Mesendoderm (in vitro differentiated cells): ENCODE results near the gene NELFB.

Experiments
- DNase-seq: peaks from one replicate; pipeline ENCODE4 v3.0.0; 2013
- H2AK5ac ChIP-seq: 2 replicates; pipeline ENCODE4 v1.6.1; 2013; ENCODE audit warnings: low read length, inconsistent platforms
- H2BK120ac ChIP-seq: 2 replicates; pipeline ENCODE4 v1.6.1; 2013; ENCODE audit warnings: low read depth, mild to moderate bottlenecking, low read length, moderate library complexity, mixed read lengths
- H2BK15ac ChIP-seq: replicated peaks from 2 replicates; pipeline ENCODE4 v1.6.1; 2013; ENCODE audit warnings: low read depth, mild to moderate bottlenecking, moderate library complexity
- H2BK5ac ChIP-seq: 2 replicates; pipeline ENCODE4 v1.6.1; 2013; ENCODE audit warnings: low read length, inconsistent platforms
- H3K18ac ChIP-seq: 2 replicates; pipeline ENCODE4 v1.6.1; 2013; ENCODE audit warnings: mild to moderate bottlenecking, low read length, mixed read lengths
- H3K23ac ChIP-seq: one replicate; pipeline ENCODE4 v1.6.1; 2013; ENCODE audit warnings: low read length
- H3K27ac ChIP-seq: 2 replicates; pipeline ENCODE4 v1.5.1; 2013; ENCODE audit warnings: low read depth, mild to moderate bottlenecking, inconsistent platforms, low read length, moderate library complexity
- H3K27me3 ChIP-seq: 2 replicates; pipeline ENCODE4 v1.6.1; 2013; ENCODE audit warnings: low read length, control low read depth, mild to moderate bottlenecking, inconsistent platforms; ENCODE audit not compliant: insufficient read depth, poor library complexity
- H3K36me3 ChIP-seq: 2 replicates; pipeline ENCODE4 v1.6.1; 2013; ENCODE audit warnings: low read length, inconsistent platforms; ENCODE audit not compliant: control insufficient read depth, insufficient read depth
- H3K4ac ChIP-seq: one replicate; pipeline ENCODE4 v1.6.1; 2013; ENCODE audit warnings: low read depth, mild to moderate bottlenecking, low read length, moderate library complexity
- H3K4me1 ChIP-seq: 2 replicates; pipeline ENCODE4 v1.6.1; 2013; ENCODE audit warnings: low read depth, low read length, inconsistent platforms; ENCODE audit not compliant: control insufficient read depth
- H3K4me2 ChIP-seq: 2 replicates; pipeline ENCODE4 v1.6.1; 2013; ENCODE audit warnings: low read length
- H3K4me3 ChIP-seq: 2 replicates; pipeline ENCODE4 v1.5.1; 2013; ENCODE audit warnings: mild to moderate bottlenecking, low read length
- H3K56ac ChIP-seq: one replicate; pipeline ENCODE4 v1.6.1; 2013; ENCODE audit warnings: low read length
- H3K79me1 ChIP-seq: 2 replicates; pipeline ENCODE4 v1.6.1; 2013; ENCODE audit warnings: low read length, inconsistent platforms
- H3K79me2 ChIP-seq: 2 replicates; pipeline ENCODE4 v1.6.1; 2013; ENCODE audit warnings: mild to moderate bottlenecking, low read length; ENCODE audit not compliant: control insufficient read depth, insufficient read depth
- H3K9ac ChIP-seq: 2 replicates; pipeline ENCODE4 v1.6.1; 2013; ENCODE audit warnings: low read length, inconsistent platforms
- H4K5ac ChIP-seq: one replicate; pipeline ENCODE4 v1.6.1; 2013; ENCODE audit warnings: low read length
- H4K8ac ChIP-seq: one replicate; pipeline ENCODE4 v1.6.1; 2013; ENCODE audit warnings: low read depth, mild to moderate bottlenecking, control low read depth, low read length, moderate library complexity
- WGBS: extraction: QIAGEN DNeasy Blood & Tissue Kit; methylation state at CpG from one replicate; pipeline ENCODE4 v1.1.7; 2013; ENCODE audit warnings: low lambda C conversion rate, missing lambda C conversion rate; ENCODE audit not compliant: insufficient coverage; ENCODE audit errors: extremely low coverage; 5-methylcytosine and 5-hydroxymethylcytosine counted together

NELFB gene

GRCh38 chr9:137302118-137302448 is 47.0 kb downstream of the NELFB start, which contains the start of gene NRARP:
TSS of gene NRARP (minus strand) at chr9:137302271. CDS start at chr9:137301928, 343 bp downstream.
- no peaks in the 10 kb centered on the region for H3K36me3 ChIP-seq
- no peak within 1 kb of the TSS for H3K27ac ChIP-seq
- WGBS: no CpG with 5 or more reads among the region's 60 CpGs

GRCh38 chr9:137302449-137303150 is 47.5 kb downstream of the NELFB start:
- no peak overlapping the region for H2BK5ac ChIP-seq
- H3K9ac ChIP-seq: peak overlapping the region; percentile 47
- DNase-seq: peak; percentile 80
- H3K23ac ChIP-seq: peak overlapping the region; percentile 48
- H3K4me1 ChIP-seq: peaks cover 12% of the 10 kb centered on the region
- H3K79me1 ChIP-seq: no peaks in the 10 kb centered on the region
- H3K79me2 ChIP-seq: no peaks in the 10 kb centered on the region
- H2BK120ac ChIP-seq: no peak overlapping the region
- no peak overlapping the region for H4K5ac ChIP-seq
- no peak overlapping the region for H3K4ac ChIP-seq
- no CpG with 5 or more reads among the region's 78 CpGs for WGBS
- H3K18ac ChIP-seq: peak overlapping the region; percentile 2
- no peak overlapping the region for H2AK5ac ChIP-seq
- H3K27ac ChIP-seq: no peak overlapping the region
- H3K56ac ChIP-seq: peak overlapping the region; percentile 73
- H2BK15ac ChIP-seq: no peak overlapping the region
- H3K36me3 ChIP-seq: no peaks in the 10 kb centered on the region
- no peak overlapping the region for H3K4me3 ChIP-seq
- H4K8ac ChIP-seq: no peak overlapping the region
- peaks cover 2% of the 10 kb centered on the region for H3K27me3 ChIP-seq
- H3K4me2 ChIP-seq: peak overlapping the region; percentile 36

More at GRCh38 chr9:137302118-137302448, 47.0 kb downstream of the NELFB start, which contains the start of gene NRARP:
- H3K23ac ChIP-seq: peak within 1 kb of the TSS; percentile 66
- H3K4me1 ChIP-seq: peaks cover 12% of the 10 kb centered on the region
- no peak within 1 kb of the TSS for H2BK120ac ChIP-seq
- H3K79me2 ChIP-seq: no peaks in the 10 kb centered on the region
- H3K4ac ChIP-seq: no peak within 1 kb of the TSS
- H2AK5ac ChIP-seq: no peak within 1 kb of the TSS
- H3K56ac ChIP-seq: peak within 1 kb of the TSS; percentile 73
- no peaks in the 10 kb centered on the region for H3K79me1 ChIP-seq
- no peak within 1 kb of the TSS for H2BK15ac ChIP-seq
- peak within 1 kb of the TSS; percentile 53 for H3K4me3 ChIP-seq
- peak within 1 kb of the TSS; percentile 63 for H3K9ac ChIP-seq
- H4K5ac ChIP-seq: no peak within 1 kb of the TSS
- H2BK5ac ChIP-seq: no peak within 1 kb of the TSS
- peak; percentile 80 for DNase-seq
- H3K18ac ChIP-seq: peak within 1 kb of the TSS; percentile 2
- H3K4me2 ChIP-seq: peak within 1 kb of the TSS; percentile 81
- peaks cover 2% of the 10 kb centered on the region for H3K27me3 ChIP-seq
- no peak within 1 kb of the TSS for H4K8ac ChIP-seq

- DNase-seq: no peak
- Histone ChIP-seq H2BK120ac (no peak overlapping the region), H3K79me1 (no peaks in the 10 kb centered on the region), H3K27ac (no peak overlapping the region), H3K4me1 (peaks cover 12% of the 10 kb centered on the region), H3K23ac (no peak overlapping the region), H3K9ac (peak overlapping the region; percentile 47), H2BK15ac (no peak overlapping the region), H3K36me3 (no peaks in the 10 kb centered on the region), H3K4me3 (no peak overlapping the region), H2AK5ac (no peak overlapping the region), H3K4me2 (peak overlapping the region; percentile 36), H4K8ac (no peak overlapping the region), H4K5ac (no peak overlapping the region), H3K4ac (no peak overlapping the region), H2BK5ac (no peak overlapping the region), H3K79me2 (no peaks in the 10 kb centered on the region), H3K27me3 (peaks cover 2% of the 10 kb centered on the region), H3K18ac (no peak overlapping the region), H3K56ac (peak overlapping the region; percentile 73)
- WGBS: no CpG with 5 or more reads among the region's 23 CpGs
Observed at GRCh38 chr9:137303151-137303892, 48.2 kb downstream of the NELFB start.

GRCh38 chr9:137303893-137304382 is 48.8 kb downstream of the NELFB start:
- H4K5ac ChIP-seq: no peak overlapping the region
- no peak for DNase-seq
- peaks cover 2% of the 10 kb centered on the region for H3K27me3 ChIP-seq
- H2BK120ac ChIP-seq: no peak overlapping the region
- H3K9ac ChIP-seq: no peak overlapping the region
- H3K23ac ChIP-seq: no peak overlapping the region
- no peak overlapping the region for H3K4me2 ChIP-seq
- H3K27ac ChIP-seq: no peak overlapping the region
- H3K36me3 ChIP-seq: no peaks in the 10 kb centered on the region
- peaks cover 12% of the 10 kb centered on the region for H3K4me1 ChIP-seq
- H2AK5ac ChIP-seq: no peak overlapping the region
- no peak overlapping the region for H2BK15ac ChIP-seq
- no peak overlapping the region for H3K18ac ChIP-seq
- no peaks in the 10 kb centered on the region for H3K79me1 ChIP-seq
- H3K4ac ChIP-seq: no peak overlapping the region
- no peak overlapping the region for H3K4me3 ChIP-seq
- no CpG with 5 or more reads among the region's 22 CpGs for WGBS
- H3K56ac ChIP-seq: no peak overlapping the region
- H4K8ac ChIP-seq: no peak overlapping the region
- no peaks in the 10 kb centered on the region for H3K79me2 ChIP-seq
- H2BK5ac ChIP-seq: no peak overlapping the region

- H2BK120ac ChIP-seq: no peak overlapping the region
- peak overlapping the region; percentile 49 for H3K56ac ChIP-seq
- H3K4me2 ChIP-seq: no peak overlapping the region
- H3K79me2 ChIP-seq: no peaks in the 10 kb centered on the region
- H3K36me3 ChIP-seq: no peaks in the 10 kb centered on the region
- no peak overlapping the region for H4K8ac ChIP-seq
- H2AK5ac ChIP-seq: no peak overlapping the region
- no peak overlapping the region for H2BK15ac ChIP-seq
- no peak for DNase-seq
- H3K18ac ChIP-seq: no peak overlapping the region
- H4K5ac ChIP-seq: no peak overlapping the region
- WGBS: no CpG with 5 or more reads among the region's 16 CpGs
- peaks cover 2% of the 10 kb centered on the region for H3K27me3 ChIP-seq
- peaks cover 10% of the 10 kb centered on the region for H3K4me1 ChIP-seq
- H3K79me1 ChIP-seq: no peaks in the 10 kb centered on the region
- no peak overlapping the region for H3K4me3 ChIP-seq
- H3K27ac ChIP-seq: no peak overlapping the region
- no peak overlapping the region for H3K23ac ChIP-seq
- H2BK5ac ChIP-seq: no peak overlapping the region
- H3K4ac ChIP-seq: no peak overlapping the region
- no peak overlapping the region for H3K9ac ChIP-seq
Observed at GRCh38 chr9:137304383-137305059, 49.4 kb downstream of the NELFB start.
